GM19351 (cell line): ENCODE results near the gene SMCR8.
A peak's percentile ranks its signal among the peaks of the same experiment; 100 is the strongest.
"Not testable (repeated sequence)": the region's sequence is repeated elsewhere in the genome, so short reads cannot be mapped to it uniquely, and the experiment has no call there.

Experiments
- ATAC-seq: cut with Tn5 transposase; IDR thresholded peaks from one replicate; pipeline ENCODE4 v1.9.1; 2021; ENCODE audit warnings: mild to moderate bottlenecking, moderate library complexity; ENCODE audit not compliant: unreplicated experiment

Gene SMCR8

GRCh38 chr17:18353541-18353940, 38.4 kb downstream of the SMCR8 start:
- ATAC-seq = no peak

- ATAC-seq = no peak
These were observed 41.5 kb downstream of the SMCR8 start for GRCh38 chr17:18356624-18357023.

GRCh38 chr17:18360518-18360917, 45.4 kb downstream of the SMCR8 start:
- no peak for ATAC-seq

GRCh38 chr17:18361837-18362697, 47.0 kb downstream of the SMCR8 start:
- no peak for ATAC-seq

- no peak for ATAC-seq
These were observed 47.6 kb downstream of the SMCR8 start for GRCh38 chr17:18362698-18363100.

GRCh38 chr17:18363101-18364049, 48.3 kb downstream of the SMCR8 start, which contains the start of gene SHMT1:
SHMT1 (minus strand) TSS chr17:18363550; CDS start chr17:18355981, 7,569 bp downstream.
- peak; percentile 95 for ATAC-seq

- no peak for ATAC-seq
These were observed 49.1 kb downstream of the SMCR8 start for GRCh38 chr17:18364166-18364565.

- no peak for ATAC-seq
These were observed 53.9 kb downstream of the SMCR8 start for GRCh38 chr17:18368946-18369345.

- ATAC-seq = no peak
These were observed 55.7 kb downstream of the SMCR8 start for GRCh38 chr17:18370761-18371160.

- ATAC-seq = no peak
These were observed 56.4 kb downstream of the SMCR8 start for GRCh38 chr17:18371455-18371854.

- ATAC-seq = not testable (repeated sequence)
These were observed 58.1 kb downstream of the SMCR8 start for GRCh38 chr17:18373181-18373580.

- ATAC-seq = no peak
These were observed 59.1 kb downstream of the SMCR8 start for GRCh38 chr17:18374216-18374615.
